Neural cell (in vitro differentiated cells): ENCODE results near the gene FHIT.
"Not testable (repeated sequence)": the region's sequence is repeated elsewhere in the genome, so short reads cannot be mapped to it uniquely, and the experiment has no call there.

Experiments used
- CTCF ChIP-seq: fragments of 450-650 bp; IDR thresholded peaks from 2 replicates; pipeline ENCODE4 v1.5.1; 2014; ENCODE audit warnings: antibody characterized with exemption, mild to moderate bottlenecking, moderate library complexity; ENCODE audit not compliant: poor library complexity, severe bottlenecking
- POLR2AphosphoS5 ChIP-seq: IDR thresholded peaks from 2 replicates; pipeline ENCODE4 v1.6.1; 2012
- REST ChIP-seq: IDR thresholded peaks from 2 replicates; pipeline ENCODE4 v1.6.1; 2012; ENCODE audit warnings: borderline replicate concordance

- TF ChIP-seq CTCF, POLR2AphosphoS5, REST: not testable (repeated sequence)
These were observed 1448.8 kb downstream of the FHIT start for GRCh38 chr3:59802453-59802852.
